GM19043 (cell line): ENCODE data around the gene STRIP2.
"Not testable (repeated sequence)": the region's sequence is repeated elsewhere in the genome, so short reads cannot be mapped to it uniquely, and the experiment has no call there.

Experiments
- ATAC-seq: cut with Tn5 transposase; IDR thresholded peaks from one replicate; pipeline ENCODE4 v1.9.1; 2021; ENCODE audit warnings: low read depth; ENCODE audit not compliant: unreplicated experiment

Gene STRIP2, protein sequence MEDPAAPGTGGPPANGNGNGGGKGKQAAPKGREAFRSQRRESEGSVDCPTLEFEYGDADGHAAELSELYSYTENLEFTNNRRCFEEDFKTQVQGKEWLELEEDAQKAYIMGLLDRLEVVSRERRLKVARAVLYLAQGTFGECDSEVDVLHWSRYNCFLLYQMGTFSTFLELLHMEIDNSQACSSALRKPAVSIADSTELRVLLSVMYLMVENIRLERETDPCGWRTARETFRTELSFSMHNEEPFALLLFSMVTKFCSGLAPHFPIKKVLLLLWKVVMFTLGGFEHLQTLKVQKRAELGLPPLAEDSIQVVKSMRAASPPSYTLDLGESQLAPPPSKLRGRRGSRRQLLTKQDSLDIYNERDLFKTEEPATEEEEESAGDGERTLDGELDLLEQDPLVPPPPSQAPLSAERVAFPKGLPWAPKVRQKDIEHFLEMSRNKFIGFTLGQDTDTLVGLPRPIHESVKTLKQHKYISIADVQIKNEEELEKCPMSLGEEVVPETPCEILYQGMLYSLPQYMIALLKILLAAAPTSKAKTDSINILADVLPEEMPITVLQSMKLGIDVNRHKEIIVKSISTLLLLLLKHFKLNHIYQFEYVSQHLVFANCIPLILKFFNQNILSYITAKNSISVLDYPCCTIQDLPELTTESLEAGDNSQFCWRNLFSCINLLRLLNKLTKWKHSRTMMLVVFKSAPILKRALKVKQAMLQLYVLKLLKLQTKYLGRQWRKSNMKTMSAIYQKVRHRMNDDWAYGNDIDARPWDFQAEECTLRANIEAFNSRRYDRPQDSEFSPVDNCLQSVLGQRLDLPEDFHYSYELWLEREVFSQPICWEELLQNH

DNA sequence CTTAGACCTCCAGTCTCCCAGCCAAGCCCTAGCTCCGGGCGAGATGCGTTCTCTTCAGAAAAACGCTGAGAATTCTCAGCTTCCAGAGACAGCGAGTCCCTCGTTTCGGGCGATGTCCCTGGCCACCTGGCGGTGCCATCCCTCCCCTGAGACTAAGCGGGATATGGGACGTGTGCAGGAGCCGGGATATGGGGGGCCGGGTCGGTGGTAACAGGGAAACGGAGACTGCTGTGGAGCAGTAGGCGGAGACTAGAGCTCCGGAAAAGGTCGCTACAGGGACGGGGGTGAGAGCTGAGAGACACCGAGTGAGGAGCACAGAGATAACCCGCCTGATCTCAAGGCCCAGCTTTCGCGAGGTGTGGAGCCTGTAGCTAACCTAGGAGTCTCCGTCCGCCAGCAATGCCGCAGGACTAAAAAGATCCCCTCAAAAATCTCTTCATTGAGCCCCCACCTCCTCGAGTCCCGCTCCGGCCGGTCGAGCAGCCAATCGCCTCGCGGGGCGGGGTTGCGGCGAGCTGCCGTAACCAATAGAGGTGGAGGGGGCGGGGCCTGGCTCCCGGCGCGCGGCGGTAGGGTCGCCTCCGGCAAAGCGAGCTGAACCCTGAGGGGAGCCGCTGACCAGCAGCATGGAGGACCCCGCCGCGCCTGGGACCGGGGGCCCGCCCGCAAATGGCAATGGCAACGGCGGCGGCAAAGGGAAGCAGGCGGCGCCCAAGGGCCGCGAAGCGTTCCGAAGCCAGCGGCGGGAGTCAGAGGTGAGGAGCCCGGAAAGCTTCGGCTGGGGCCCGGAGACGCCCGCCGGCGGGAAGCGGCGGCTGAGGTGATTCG is at the start of gene STRIP2:
TSS of gene STRIP2 (plus strand) at position 586 of the 828 bp plus-strand sequence. CDS start at position 627, 41 bp downstream.
- ATAC-seq: peak; percentile 96

GRCh38 chr7:129385116-129385515 is 49.1 kb upstream of the STRIP2 start:
- ATAC-seq: no peak

- no peak for ATAC-seq
Measured at GRCh38 chr7:129385598-129385997, 48.6 kb upstream of the STRIP2 start.

DNA sequence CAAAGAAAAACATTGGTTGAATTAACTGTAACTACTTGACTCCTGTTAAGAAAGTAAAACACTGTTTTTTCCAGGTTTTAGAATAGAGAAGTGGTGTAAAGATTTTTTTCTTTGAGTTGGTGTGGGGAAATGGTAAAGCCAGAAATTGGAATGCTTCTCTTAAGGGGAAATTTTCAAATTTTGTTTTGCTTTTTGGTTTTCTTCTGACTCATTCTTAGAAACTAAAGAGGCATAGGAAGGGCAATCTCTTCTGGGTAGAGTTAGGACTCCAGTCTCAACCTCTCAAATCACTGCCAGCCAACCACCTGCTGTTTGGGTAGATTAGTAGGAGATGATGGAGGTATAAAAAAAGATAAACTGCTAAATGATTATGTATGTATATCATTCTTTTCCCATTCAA is 47.7 kb upstream of the STRIP2 start:
- no peak for ATAC-seq

DNA sequence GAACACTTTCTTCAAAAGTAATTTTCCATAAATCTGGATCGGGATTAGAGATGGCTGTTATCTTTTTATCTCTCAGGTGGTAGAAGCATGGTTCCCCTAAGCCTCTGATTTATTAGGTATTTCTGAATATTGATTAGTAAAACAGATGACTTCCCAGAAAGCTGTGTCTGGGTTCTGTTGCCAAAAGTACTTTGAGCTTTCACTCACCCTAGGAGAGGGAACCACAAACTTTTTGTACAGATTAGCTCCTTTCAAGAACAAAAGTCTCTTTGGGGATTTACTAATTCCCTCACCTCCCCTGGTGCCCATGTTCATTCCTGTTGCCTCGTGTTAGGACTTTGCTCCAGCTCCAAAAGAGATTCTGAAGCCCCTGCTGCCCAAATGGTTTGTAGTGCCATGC is 46.7 kb upstream of the STRIP2 start:
- no peak for ATAC-seq

- ATAC-seq: no peak
Measured at GRCh38 chr7:129388333-129389098, 45.7 kb upstream of the STRIP2 start.

DNA sequence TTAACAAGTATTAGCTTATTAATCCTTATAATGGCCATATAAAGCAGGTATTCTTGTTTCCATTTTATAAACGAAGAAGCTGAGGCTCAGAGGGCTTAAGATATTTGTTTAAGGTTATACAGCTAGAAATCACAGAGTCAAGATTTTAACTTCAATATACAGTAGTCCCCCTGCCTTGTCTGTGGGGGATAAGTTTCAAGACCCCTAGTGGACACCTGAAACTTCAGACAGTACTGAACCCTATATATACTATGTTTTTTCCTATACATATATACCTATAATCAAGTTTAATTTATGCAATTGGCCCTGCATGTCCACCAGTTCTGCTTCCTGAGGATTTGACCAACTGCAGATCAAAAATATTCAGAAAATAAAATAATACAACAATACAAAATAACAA is 44.4 kb upstream of the STRIP2 start:
- ATAC-seq: no peak

DNA sequence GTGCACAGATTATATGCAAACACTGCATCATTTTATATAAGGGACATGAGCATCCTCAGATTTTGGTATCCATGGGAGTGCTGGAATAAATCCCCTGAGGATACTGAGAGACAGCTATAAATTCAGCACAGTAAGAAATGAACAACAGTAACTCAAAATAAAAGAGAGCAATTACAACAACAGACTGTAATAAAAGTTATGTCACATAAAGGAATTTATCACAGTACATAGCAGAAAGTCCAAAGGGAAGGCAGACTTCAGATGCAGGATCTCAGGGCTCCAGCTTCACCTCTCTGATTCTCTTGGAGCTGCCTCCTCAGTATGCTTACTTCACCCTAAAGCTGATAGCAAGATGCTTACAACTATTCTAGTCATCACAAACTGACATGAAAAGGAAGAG is 43.9 kb upstream of the STRIP2 start:
- no peak for ATAC-seq

DNA sequence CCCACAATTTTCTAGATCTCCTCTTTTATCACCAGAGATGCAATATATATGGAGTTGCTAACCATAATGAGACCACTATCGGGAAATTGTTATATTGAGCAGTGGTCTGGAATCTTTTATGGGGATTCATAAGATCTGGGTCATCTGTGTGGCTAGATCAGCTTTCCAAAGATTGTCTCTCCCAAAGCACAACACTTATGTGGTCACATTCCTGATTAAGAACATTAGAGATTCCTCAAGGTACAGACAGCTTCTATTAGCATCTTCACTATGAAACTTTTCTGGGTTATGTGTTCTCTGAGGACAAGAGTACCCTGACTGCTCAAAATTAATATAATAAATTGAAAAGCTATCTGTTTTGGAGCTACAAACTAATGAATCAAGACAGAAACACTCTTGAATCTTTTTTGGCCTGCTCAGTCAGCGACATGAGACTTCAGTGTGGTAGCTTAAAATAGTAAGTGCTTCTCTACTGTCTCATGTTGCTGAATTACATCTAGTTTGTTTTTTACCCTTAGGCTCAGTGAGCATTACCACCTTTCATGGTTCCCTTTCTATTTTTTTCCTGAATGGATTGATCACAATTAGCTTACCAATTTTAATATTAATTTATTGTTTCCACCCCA is 42.6 kb upstream of the STRIP2 start:
- no peak for ATAC-seq

- ATAC-seq: no peak
Measured at GRCh38 chr7:129393255-129393654, 41.0 kb upstream of the STRIP2 start.

GRCh38 chr7:129394101-129394500 is 40.1 kb upstream of the STRIP2 start:
- ATAC-seq: no peak

- ATAC-seq: no peak
Measured at GRCh38 chr7:129394982-129395914, 39.0 kb upstream of the STRIP2 start.

DNA sequence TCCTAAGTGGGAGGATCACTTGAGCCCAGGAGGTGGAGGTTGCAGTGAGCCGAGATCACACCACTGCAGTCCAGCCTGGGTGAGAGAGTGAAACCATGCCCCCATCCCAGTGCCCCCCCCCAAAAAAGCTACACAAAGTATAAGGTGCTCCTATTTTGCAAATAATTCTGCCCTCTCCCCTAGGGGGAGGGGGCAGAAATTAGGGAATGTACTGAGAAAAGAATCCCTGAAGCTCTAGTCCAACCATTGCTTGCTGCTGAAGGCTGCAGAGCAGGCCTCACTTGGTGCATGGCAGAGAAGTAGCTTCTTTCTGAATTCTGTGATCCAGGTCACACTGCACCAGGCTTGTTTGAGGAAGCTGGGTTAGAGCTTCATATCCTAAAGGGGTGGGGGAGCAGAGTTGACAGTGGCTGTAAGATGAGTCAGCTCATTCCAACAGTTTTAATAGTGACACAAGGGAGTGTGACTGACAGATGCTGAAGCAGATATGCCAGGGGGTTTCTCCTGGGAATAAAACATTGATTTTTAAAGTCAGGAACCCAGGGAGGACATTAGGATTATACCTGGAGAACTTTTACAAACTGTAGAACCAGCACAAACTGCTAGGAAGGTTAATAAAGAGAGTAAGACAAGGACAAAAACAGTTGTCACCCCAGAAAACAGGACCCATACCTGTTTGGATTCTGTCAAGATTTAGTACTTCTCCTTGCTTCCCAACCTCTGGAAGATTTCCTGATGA is 32.8 kb upstream of the STRIP2 start:
- no peak for ATAC-seq

DNA sequence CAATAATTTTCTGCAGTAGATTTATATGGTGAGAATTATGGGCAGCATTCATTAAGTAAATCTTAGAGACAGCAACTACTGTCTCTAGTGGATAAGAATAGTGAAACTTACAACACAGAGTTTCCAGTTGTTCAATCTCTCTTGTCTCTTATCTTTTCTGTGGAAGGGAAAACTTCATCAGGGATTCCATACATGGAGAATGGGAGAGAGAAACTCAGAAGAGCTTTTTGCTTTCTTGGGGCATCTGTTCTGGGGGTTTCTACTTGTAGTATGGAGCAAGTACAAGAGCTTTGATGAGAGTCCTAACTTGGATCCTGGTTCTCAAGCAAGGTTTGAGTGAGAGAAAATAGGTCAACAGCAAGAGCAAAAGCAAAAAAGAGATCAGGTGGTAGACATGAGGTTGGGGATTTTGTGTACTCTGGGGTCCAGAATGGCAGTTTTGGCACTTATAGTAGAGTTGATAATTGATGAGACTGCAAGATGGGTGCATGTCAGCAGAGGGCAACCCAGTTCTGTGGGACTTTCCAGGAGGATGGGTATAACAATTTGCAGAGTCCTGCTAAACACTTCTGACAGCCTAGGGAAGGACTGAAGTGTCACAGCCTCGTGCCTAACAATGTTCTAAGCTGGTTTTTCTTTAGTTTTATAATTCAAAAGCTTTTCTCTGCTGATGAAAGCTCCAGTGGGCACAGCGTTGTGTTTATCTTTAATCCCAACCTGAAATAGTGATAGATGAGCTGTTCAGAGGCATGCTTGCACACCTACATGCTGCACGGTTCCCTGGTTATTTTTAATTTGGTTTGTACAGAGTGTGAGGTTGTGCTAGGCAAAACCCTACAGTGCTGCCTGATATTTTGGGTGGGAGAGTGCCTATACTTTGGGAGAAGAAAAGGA is 32.0 kb upstream of the STRIP2 start:
- no peak for ATAC-seq

GRCh38 chr7:129405527-129405926 is 28.7 kb upstream of the STRIP2 start:
- ATAC-seq: no peak

GRCh38 chr7:129410238-129410637 is 24.0 kb upstream of the STRIP2 start:
- not testable (repeated sequence) for ATAC-seq

GRCh38 chr7:129412501-129412900 is 21.7 kb upstream of the STRIP2 start:
- ATAC-seq: no peak
